HEK293 (cell line): ENCODE results near the gene BMERB1.

ENCODE experiments used
- CTCF ChIA-PET: fragments of 350-600 bp; formaldehyde crosslinking; extraction: SDS; loops from one replicate; lab custom pipeline; 2021; ENCODE audit warnings: antibody characterized with exemption; lab: Yijun Ruan, JAX
- POLR2A ChIA-PET: fragments of 300-600 bp; formaldehyde crosslinking; extraction: SDS; loops from one replicate; lab custom pipeline; 2020; ENCODE audit warnings: antibody characterized with exemption, inconsistent platforms; lab: Yijun Ruan, JAX
- H3K27ac ChIP-seq: fragments of 200-500 bp; sonication (Bioruptor generic); 2 replicates; pipeline ENCODE4 v1.5.1; 2014; ENCODE audit warnings: low read depth, low read length, control low read depth, inconsistent platforms; ENCODE audit errors: extremely low read depth
- H3K36me3 ChIP-seq, 2 experiments: fragments of 200-500 bp in 1 of 2; sonication (Bioruptor generic) in 1 of 2; 1 replicate in 1 of 2; 2 replicates in 1 of 2; pipeline ENCODE4 v1.5.1; 2014 to 2017; ENCODE audit warnings: inconsistent platforms in 2 of 2, low read length in 2 of 2; ENCODE audit not compliant: control insufficient read depth in 2 of 2, insufficient read depth in 1 of 2
- H3K4me1 ChIP-seq: fragments of 200-500 bp; sonication (Bioruptor generic); 2 replicates; pipeline ENCODE4 v1.5.1; 2014; ENCODE audit warnings: mild to moderate bottlenecking, low read length, inconsistent platforms; ENCODE audit not compliant: control insufficient read depth, insufficient read depth
- H3K4me3 ChIP-seq: 2 replicates; pipeline ENCODE4 v1.5.1; 2011; ENCODE audit warnings: low read depth, mild to moderate bottlenecking, control low read depth, low read length, moderate library complexity
- H3K9me3 ChIP-seq: fragments of 200-500 bp; sonication (Bioruptor generic); 2 replicates; pipeline ENCODE4 v1.5.1; 2014; ENCODE audit warnings: low read depth, low read length, inconsistent platforms; ENCODE audit not compliant: control insufficient read depth, insufficient read depth
- BCL11B ChIP-seq: fragments of 450-650 bp; formaldehyde crosslinking; IDR thresholded peaks from 2 replicates; pipeline ENCODE4 v1.5.1; 2016; ENCODE audit warnings: low read depth, missing biosample characterization, missing genetic modification characterization
- BCL6B ChIP-seq: fragments of 450-650 bp; formaldehyde crosslinking; IDR thresholded peaks from 2 replicates; pipeline ENCODE4 v1.5.1; 2017; ENCODE audit warnings: missing biosample characterization, missing genetic modification characterization
- GLIS2 ChIP-seq: fragments of 450-650 bp; formaldehyde crosslinking; IDR thresholded peaks from 2 replicates; pipeline ENCODE4 v1.5.1; 2016; ENCODE audit warnings: missing biosample characterization, missing genetic modification characterization
- KLF1 ChIP-seq: fragments of 450-650 bp; formaldehyde crosslinking; IDR thresholded peaks from 2 replicates; pipeline ENCODE4 v1.5.1; 2016; ENCODE audit warnings: missing biosample characterization, missing genetic modification characterization
- MYNN ChIP-seq: fragments of 450-650 bp; formaldehyde crosslinking; IDR thresholded peaks from 2 replicates; pipeline ENCODE4 v1.5.1; 2016; ENCODE audit warnings: missing biosample characterization, missing genetic modification characterization, borderline replicate concordance
- OSR2 ChIP-seq: fragments of 450-650 bp; formaldehyde crosslinking; IDR thresholded peaks from 2 replicates; pipeline ENCODE4 v1.5.1; 2016; ENCODE audit warnings: missing biosample characterization, missing genetic modification characterization
- PATZ1 ChIP-seq: fragments of 450-650 bp; formaldehyde crosslinking; IDR thresholded peaks from 2 replicates; pipeline ENCODE4 v1.5.1; 2016; ENCODE audit warnings: missing biosample characterization, missing genetic modification characterization
- PRDM1 ChIP-seq: fragments of 450-650 bp; formaldehyde crosslinking; IDR thresholded peaks from 2 replicates; pipeline ENCODE4; 2016; ENCODE audit warnings: missing biosample characterization, missing genetic modification characterization
- SALL2 ChIP-seq: fragments of 450-650 bp; formaldehyde crosslinking; IDR thresholded peaks from 2 replicates; pipeline ENCODE4 v1.5.0; 2017; ENCODE audit warnings: missing biosample characterization, mild to moderate bottlenecking, missing genetic modification characterization, borderline replicate concordance
- SCRT1 ChIP-seq: fragments of 450-650 bp; formaldehyde crosslinking; IDR thresholded peaks from 2 replicates; pipeline ENCODE4 v1.5.1; 2016; ENCODE audit warnings: missing biosample characterization, missing genetic modification characterization, borderline replicate concordance
- SETDB1 ChIP-seq: IDR thresholded peaks from one replicate; pipeline ENCODE4 v1.6.1; 2017; ENCODE audit warnings: mild to moderate bottlenecking, low read length, moderate library complexity, mixed read lengths; ENCODE audit not compliant: insufficient read length
- SP3 ChIP-seq: fragments of 450-650 bp; formaldehyde crosslinking; IDR thresholded peaks from 2 replicates; pipeline ENCODE4 v1.5.1; 2016; ENCODE audit warnings: missing biosample characterization, missing genetic modification characterization
- TRIM28 ChIP-seq: IDR thresholded peaks from 2 replicates; pipeline ENCODE4 v1.6.1; 2011; ENCODE audit warnings: low read length, control low read depth, borderline replicate concordance
- WT1 ChIP-seq: fragments of 450-650 bp; formaldehyde crosslinking; IDR thresholded peaks from 2 replicates; pipeline ENCODE4 v1.5.1; 2016; ENCODE audit warnings: missing biosample characterization, missing genetic modification characterization
- YY1 ChIP-seq: fragments of 450-650 bp; formaldehyde crosslinking; IDR thresholded peaks from 2 replicates; pipeline ENCODE4 v1.5.1; 2018; ENCODE audit warnings: missing biosample characterization, missing genetic modification characterization
- ZBTB26 ChIP-seq: fragments of 450-650 bp; formaldehyde crosslinking; optimal IDR thresholded peaks from 2 replicates; pipeline ENCODE3; 2016; ENCODE audit warnings: missing biosample characterization, mild to moderate bottlenecking, missing genetic modification characterization
- ZBTB8A ChIP-seq: fragments of 450-650 bp; formaldehyde crosslinking; IDR thresholded peaks from 2 replicates; pipeline ENCODE4 v1.5.1; 2016; ENCODE audit warnings: missing biosample characterization, missing genetic modification characterization
- ZFHX2 ChIP-seq: fragments of 450-650 bp; formaldehyde crosslinking; conservative IDR thresholded peaks from 2 replicates; pipeline ENCODE4 v1.5.1; 2016; ENCODE audit warnings: missing biosample characterization, missing genetic modification characterization
- ZNF133 ChIP-seq: fragments of 450-650 bp; formaldehyde crosslinking; IDR thresholded peaks from 2 replicates; pipeline ENCODE4 v1.5.1; 2016; ENCODE audit warnings: missing biosample characterization, missing genetic modification characterization
- ZNF140 ChIP-seq: fragments of 450-650 bp; formaldehyde crosslinking; IDR thresholded peaks from 2 replicates; pipeline ENCODE4 v1.5.1; 2016; ENCODE audit warnings: missing biosample characterization, missing genetic modification characterization
- ZNF146 ChIP-seq: fragments of 450-650 bp; formaldehyde crosslinking; IDR thresholded peaks from 2 replicates; pipeline ENCODE4 v1.5.1; 2016; ENCODE audit warnings: missing biosample characterization, missing genetic modification characterization
- ZNF148 ChIP-seq: fragments of 450-650 bp; formaldehyde crosslinking; IDR thresholded peaks from 2 replicates; pipeline ENCODE4 v1.5.0; 2017; ENCODE audit warnings: missing biosample characterization, missing genetic modification characterization, borderline replicate concordance
- ZNF155 ChIP-seq: fragments of 450-650 bp; formaldehyde crosslinking; IDR thresholded peaks from 2 replicates; pipeline ENCODE4 v1.5.1; 2016; ENCODE audit warnings: missing biosample characterization, missing genetic modification characterization
- ZNF174 ChIP-seq: fragments of 450-650 bp; formaldehyde crosslinking; IDR thresholded peaks from 2 replicates; pipeline ENCODE4 v1.5.0; 2017; ENCODE audit warnings: missing biosample characterization, mild to moderate bottlenecking, missing genetic modification characterization
- ZNF2 ChIP-seq: fragments of 450-650 bp; formaldehyde crosslinking; IDR thresholded peaks from 2 replicates; pipeline ENCODE4 v1.5.1; 2016; ENCODE audit warnings: missing biosample characterization, missing genetic modification characterization
- ZNF366 ChIP-seq: fragments of 450-650 bp; formaldehyde crosslinking; conservative IDR thresholded peaks from 2 replicates; pipeline ENCODE4 v1.5.1; 2016; ENCODE audit warnings: missing biosample characterization, missing genetic modification characterization
- ZNF529 ChIP-seq: fragments of 450-650 bp; formaldehyde crosslinking; IDR thresholded peaks from 2 replicates; pipeline ENCODE4 v1.5.1; 2017; ENCODE audit warnings: missing genetic modification characterization, missing biosample characterization; ENCODE audit not compliant: insufficient replicate concordance
- ZNF624 ChIP-seq: fragments of 450-650 bp; formaldehyde crosslinking; IDR thresholded peaks from 2 replicates; pipeline ENCODE4 v1.5.1; 2017; ENCODE audit warnings: missing biosample characterization, missing genetic modification characterization
- ZNF664 ChIP-seq: fragments of 450-650 bp; formaldehyde crosslinking; IDR thresholded peaks from 2 replicates; pipeline ENCODE4 v1.5.1; 2016; ENCODE audit warnings: missing biosample characterization, missing genetic modification characterization
- ZNF785 ChIP-seq: fragments of 450-650 bp; formaldehyde crosslinking; IDR thresholded peaks from 2 replicates; pipeline ENCODE4 v1.5.1; 2016; ENCODE audit warnings: missing biosample characterization, missing genetic modification characterization
- ZSCAN5A ChIP-seq: fragments of 450-650 bp; formaldehyde crosslinking; IDR thresholded peaks from 2 replicates; pipeline ENCODE4 v1.5.1; 2016; ENCODE audit warnings: missing biosample characterization, missing genetic modification characterization

The BMERB1 gene

GRCh38 chr16:15434425-15435215 is at the start of gene BMERB1:
Gene BMERB1, plus strand, starts transcription at chr16:15434588. Its CDS starts 66 bp downstream, at chr16:15434654.
- H3K9me3 ChIP-seq, result no peaks in the 10 kb centered on the region
- H3K4me1 ChIP-seq, result no peaks in the 10 kb centered on the region
- peak within 1 kb of the TSS; percentile 63 for H3K4me3 ChIP-seq
- H3K27ac ChIP-seq, result no peak within 1 kb of the TSS
- CTCF ChIA-PET, result no interaction called here
- POLR2A ChIA-PET, result interaction anchor here (1.2 kb wide), 1 partner anchor 10 kb away, joined by 3 read pairs; no protein-coding TSS in a partner anchor
- no peaks in the 10 kb centered on the region for H3K36me3 ChIP-seq
- TF ChIP-seq ZNF366 (no peak), KLF1 (no peak), MYNN (tag by site-specific recombination) (no peak), YY1 (tag by site-specific recombination) (no peak), ZNF140 (tag by site-specific recombination) (no peak), PATZ1 (tag by site-specific recombination) (peak; percentile 35), ZBTB8A (tag by site-specific recombination) (peak; percentile 56; the same call in 1 of the 2 replicates), SCRT1 (tag by site-specific recombination) (no peak), ZNF146 (tag by site-specific recombination) (no peak), ZNF624 (no peak), SALL2 (tag by site-specific recombination) (no peak), WT1 (tag by site-specific recombination) (no peak), ZNF529 (tag by site-specific recombination) (no peak), ZNF133 (tag by site-specific recombination) (no peak), ZNF2 (tag by site-specific recombination) (no peak), PRDM1 (tag by site-specific recombination) (no peak), ZBTB26 (tag by site-specific recombination) (peak; percentile 75), ZNF664 (tag by site-specific recombination) (no peak), OSR2 (no peak), SP3 (tag by site-specific recombination) (no peak), GLIS2 (peak; percentile 74), ZNF155 (tag by site-specific recombination) (no peak), ZNF174 (no peak), ZFHX2 (peak; percentile 47), BCL6B (tag by site-specific recombination) (no peak), TRIM28 (no peak), BCL11B (no peak), ZNF148 (tag by site-specific recombination) (no peak), ZNF785 (tag by site-specific recombination) (no peak), SETDB1 (no peak), ZSCAN5A (tag by site-specific recombination) (no peak)
